ENCODE results near the gene SLC46A2. TPM values are rescaled to one million over a fixed set of nuclear protein-coding genes. Genes with fewer than 3 reads are reported as not detected.

The SLC46A2 gene
- total and polyA plus RNA-seq, 8 donors: 0.18 to 0.37 TPM; not detected in 6

DNA sequence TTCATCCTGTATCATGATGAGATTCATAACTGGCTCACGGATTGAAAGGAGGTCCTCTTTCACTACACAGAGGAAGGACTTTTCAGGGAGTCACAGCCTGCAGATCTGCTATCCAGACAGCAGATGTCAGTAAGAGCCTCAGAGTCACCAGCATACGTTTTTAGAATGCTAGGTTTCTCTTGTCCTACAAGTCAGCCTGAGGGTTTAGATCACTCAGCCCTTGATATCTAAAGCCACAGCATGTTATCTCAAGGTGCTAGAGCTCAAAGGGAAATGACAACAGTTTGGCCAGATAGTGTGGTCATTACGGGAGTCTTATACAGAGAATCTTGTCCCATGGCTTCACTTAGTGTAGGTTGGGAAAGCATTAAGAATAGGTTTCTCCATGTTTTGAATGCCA, 30.9 kb upstream of the SLC46A2 start:
- H3K4me3 ChIP-seq: no peak overlapping the region
- no peaks in the 10 kb centered on the region for H3K36me3 ChIP-seq
- H3K27ac ChIP-seq: no peak overlapping the region
- ATAC-seq: peak in 2 of 4 donors; percentile 45 to 67
- no peak for DNase-seq
- TF ChIP-seq, protein P1, sequence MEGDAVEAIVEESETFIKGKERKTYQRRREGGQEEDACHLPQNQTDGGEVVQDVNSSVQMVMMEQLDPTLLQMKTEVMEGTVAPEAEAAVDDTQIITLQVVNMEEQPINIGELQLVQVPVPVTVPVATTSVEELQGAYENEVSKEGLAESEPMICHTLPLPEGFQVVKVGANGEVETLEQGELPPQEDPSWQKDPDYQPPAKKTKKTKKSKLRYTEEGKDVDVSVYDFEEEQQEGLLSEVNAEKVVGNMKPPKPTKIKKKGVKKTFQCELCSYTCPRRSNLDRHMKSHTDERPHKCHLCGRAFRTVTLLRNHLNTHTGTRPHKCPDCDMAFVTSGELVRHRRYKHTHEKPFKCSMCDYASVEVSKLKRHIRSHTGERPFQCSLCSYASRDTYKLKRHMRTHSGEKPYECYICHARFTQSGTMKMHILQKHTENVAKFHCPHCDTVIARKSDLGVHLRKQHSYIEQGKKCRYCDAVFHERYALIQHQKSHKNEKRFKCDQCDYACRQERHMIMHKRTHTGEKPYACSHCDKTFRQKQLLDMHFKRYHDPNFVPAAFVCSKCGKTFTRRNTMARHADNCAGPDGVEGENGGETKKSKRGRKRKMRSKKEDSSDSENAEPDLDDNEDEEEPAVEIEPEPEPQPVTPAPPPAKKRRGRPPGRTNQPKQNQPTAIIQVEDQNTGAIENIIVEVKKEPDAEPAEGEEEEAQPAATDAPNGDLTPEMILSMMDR (IDR thresholded peaks at IDR 0.05): peak in 1 of 4 donors; percentile 18
- H3K4me1 ChIP-seq: peaks cover 0 to 4% (median 0%) of the 10 kb centered on the region in 3 donors
- 20 to 28% methylated on average over 3 of the region's 3 CpGs for WGBS, 2 donors
- FAIRE-seq: no peak
- H3K27me3 ChIP-seq: no peaks in the 10 kb centered on the region
- intact Hi-C loops (cut with DNase I): no loop called here
- H3K9me3 ChIP-seq: no peaks in the 10 kb centered on the region

DNA sequence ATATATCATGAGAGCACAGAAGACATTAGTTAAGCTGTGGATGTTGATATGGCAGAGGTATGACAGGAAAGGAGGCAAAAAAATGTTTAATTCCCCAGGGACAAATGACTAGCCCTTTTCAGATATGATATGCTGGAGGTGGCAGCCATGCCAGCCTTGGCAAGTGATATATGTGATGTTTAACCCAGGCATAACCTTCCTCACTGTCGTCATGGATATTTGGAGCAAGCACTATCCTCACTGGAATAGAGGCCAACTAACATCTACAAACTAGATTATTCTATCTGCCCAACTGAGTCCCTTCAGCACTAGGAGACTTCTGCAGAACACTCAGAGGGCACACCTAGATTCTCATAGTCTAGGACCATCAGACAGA, 27.3 kb upstream of the SLC46A2 start:
- Histone ChIP-seq H3K36me3 (no peaks in the 10 kb centered on the region), H3K27me3 (no peaks in the 10 kb centered on the region), H3K9me3 (no peaks in the 10 kb centered on the region), H3K4me1 (peaks cover 0 to 4% (median 0%) of the 10 kb centered on the region in 3 donors), H3K27ac (no peak overlapping the region), H3K4me3 (no peak overlapping the region)
- peak in 2 of 6 donors; percentile 13 to 20 for DNase-seq
- TF ChIP-seq, protein P1 (IDR thresholded peaks at IDR 0.05): no peak
- ATAC-seq: peak; percentile 28 to 76 (median 44)
- WGBS, 2 donors: 31 to 32% methylated on average over 1 of the region's 1 CpG
- FAIRE-seq: no peak
- intact Hi-C loops (cut with DNase I): no loop called here

DNA sequence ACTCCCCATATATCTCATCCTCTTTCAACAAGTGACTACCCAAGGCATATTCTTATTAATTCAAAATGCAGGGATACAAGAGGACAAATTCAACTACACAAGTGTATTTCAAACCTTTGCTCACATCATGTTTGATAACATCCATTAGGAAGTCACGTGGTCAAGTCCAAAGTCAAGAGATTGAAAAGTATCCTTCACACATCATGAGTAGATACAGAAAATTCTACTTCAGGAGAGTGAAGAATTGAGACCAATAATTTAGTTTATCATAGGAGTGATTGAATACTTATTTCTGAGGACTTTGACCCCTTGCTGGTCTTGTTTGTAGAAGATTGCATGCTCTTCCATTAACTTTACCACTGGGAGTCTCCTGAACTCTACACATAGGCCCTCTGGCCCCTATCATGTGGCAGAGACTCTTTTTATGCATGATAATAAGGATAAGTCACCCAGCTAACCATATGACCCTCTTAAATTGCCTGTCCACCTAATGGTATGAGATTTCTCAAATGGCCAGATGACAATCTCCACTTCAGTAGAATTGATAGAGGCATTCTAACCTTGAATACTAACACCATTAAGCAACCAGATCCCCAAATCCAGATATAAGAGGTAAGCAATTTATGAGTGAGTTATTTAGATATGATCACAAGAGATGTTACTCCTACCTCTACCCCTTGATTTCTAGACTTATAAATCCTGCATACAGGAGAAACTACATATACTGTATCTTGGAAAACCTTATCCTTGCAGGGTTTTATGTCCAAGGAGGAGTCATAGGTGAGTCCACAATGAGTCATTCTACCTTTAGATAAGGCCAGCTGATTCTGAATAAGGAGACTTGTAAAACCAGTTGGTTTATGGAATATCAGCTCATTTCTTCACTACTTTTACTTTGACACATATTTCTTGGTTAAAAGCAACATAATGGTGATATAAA, 26.6 kb upstream of the SLC46A2 start:
- no peak overlapping the region for H3K4me3 ChIP-seq
- ATAC-seq: peak; percentile 86 to 91 (median 89)
- WGBS, 2 donors: 49 to 54% methylated on average over 1 of the region's 1 CpG
- no peaks in the 10 kb centered on the region for H3K9me3 ChIP-seq
- peaks cover 0 to 4% (median 0%) of the 10 kb centered on the region in 3 donors for H3K4me1 ChIP-seq
- TF ChIP-seq, protein P1 (IDR thresholded peaks at IDR 0.05): no peak
- intact Hi-C loops (cut with DNase I): no loop called here
- DNase-seq: no peak
- no peak overlapping the region for H3K27ac ChIP-seq
- FAIRE-seq: no peak
- H3K36me3 ChIP-seq: no peaks in the 10 kb centered on the region
- no peaks in the 10 kb centered on the region for H3K27me3 ChIP-seq

DNA sequence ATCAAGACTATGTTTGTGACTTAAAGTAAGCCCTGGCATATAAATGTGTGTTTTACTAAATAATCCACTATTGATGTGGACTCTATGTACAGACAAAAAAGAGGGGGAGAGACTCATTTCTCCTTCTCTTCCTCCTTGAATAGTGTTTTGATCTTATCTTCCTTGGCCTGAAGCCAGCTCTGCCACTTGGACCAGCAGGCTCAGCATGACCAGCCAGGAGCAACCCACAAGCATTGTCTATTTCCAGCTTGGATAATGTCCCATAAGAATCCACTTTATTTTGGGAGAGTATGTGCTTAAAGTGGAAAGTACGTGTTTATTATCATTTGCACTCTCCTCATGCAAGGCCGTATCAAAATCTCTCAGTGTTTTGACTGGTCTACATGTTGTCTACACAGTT, 23.8 kb upstream of the SLC46A2 start:
- no peaks in the 10 kb centered on the region for H3K27me3 ChIP-seq
- intact Hi-C loops (cut with DNase I): no loop called here
- H3K36me3 ChIP-seq: no peaks in the 10 kb centered on the region
- WGBS, 2 donors: 62 to 75% methylated on average over 2 of the region's 2 CpGs
- no peak overlapping the region for H3K27ac ChIP-seq
- H3K4me1 ChIP-seq: peaks cover 0 to 4% (median 0%) of the 10 kb centered on the region in 3 donors
- TF ChIP-seq, protein P1 (IDR thresholded peaks at IDR 0.05): no peak
- no peak for FAIRE-seq
- no peak for ATAC-seq
- no peaks in the 10 kb centered on the region for H3K9me3 ChIP-seq
- no peak overlapping the region for H3K4me3 ChIP-seq
- DNase-seq: no peak

DNA sequence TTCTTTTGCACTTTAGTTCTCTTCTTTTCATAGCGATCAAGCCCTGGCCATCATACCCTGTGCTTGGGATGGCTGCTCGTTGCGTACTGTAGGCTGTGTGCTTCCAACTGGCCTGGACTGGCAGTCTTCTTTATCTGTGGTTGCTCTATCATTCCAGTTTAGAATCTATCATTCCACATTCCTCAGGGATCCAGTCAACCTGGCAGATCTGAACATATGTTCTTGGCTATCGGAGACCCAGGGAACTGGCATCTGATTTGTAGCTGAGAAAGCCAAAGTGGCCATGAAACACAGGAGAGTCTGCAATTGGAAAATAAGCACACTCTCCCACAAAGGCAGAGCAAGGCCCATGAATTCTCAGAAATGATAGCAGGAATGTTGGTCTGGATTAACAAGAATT, 22.6 kb upstream of the SLC46A2 start:
- no peak overlapping the region for H3K27ac ChIP-seq
- peaks cover 0 to 4% (median 0%) of the 10 kb centered on the region in 3 donors for H3K4me1 ChIP-seq
- H3K4me3 ChIP-seq: no peak overlapping the region
- no peaks in the 10 kb centered on the region for H3K27me3 ChIP-seq
- TF ChIP-seq, protein P1 (IDR thresholded peaks at IDR 0.05): no peak
- DNase-seq (no peak), ATAC-seq (no peak), FAIRE-seq (no peak)
- 91 to 92% methylated on average over 4 of the region's 4 CpGs for WGBS, 2 donors
- intact Hi-C loops (cut with DNase I): no loop called here
- H3K9me3 ChIP-seq: no peaks in the 10 kb centered on the region
- H3K36me3 ChIP-seq: no peaks in the 10 kb centered on the region
